DMS 273 (cell line): Measurements from ENCODE around the gene RALGPS1.

Experiments used
- DNase-seq: peaks from one replicate; lab custom pipeline; 2025; ENCODE audit not compliant: unreplicated experiment; lab: John Stamatoyannopoulos, UW

Gene RALGPS1

GRCh38 chr9:127114606-127115005, 200.0 kb downstream of the RALGPS1 start:
- peak; percentile 26 for DNase-seq

GRCh38 chr9:127116088-127116726, 201.6 kb downstream of the RALGPS1 start:
- no peak for DNase-seq

- no peak for DNase-seq
These were observed 202.4 kb downstream of the RALGPS1 start for GRCh38 chr9:127116957-127117356.

- no peak for DNase-seq
These were observed 203.2 kb downstream of the RALGPS1 start for GRCh38 chr9:127117801-127118200.

- peak; percentile 49 for DNase-seq
These were observed 204.2 kb downstream of the RALGPS1 start for GRCh38 chr9:127118597-127119319.

- peak; percentile 42 for DNase-seq
These were observed 204.7 kb downstream of the RALGPS1 start for GRCh38 chr9:127119320-127119709.

- peak; percentile 66 for DNase-seq
These were observed 207.1 kb downstream of the RALGPS1 start for GRCh38 chr9:127121628-127122175.

- DNase-seq: peak; percentile 98
These were observed 207.8 kb downstream of the RALGPS1 start, which contains the start of gene ANGPTL2 for GRCh38 chr9:127122176-127123063. Gene ANGPTL2, minus strand, starts transcription at chr9:127122635. Its CDS starts 13,904 bp downstream, at chr9:127108731.

- peak; percentile 76 for DNase-seq
These were observed 208.7 kb downstream of the RALGPS1 start for GRCh38 chr9:127123064-127123890.

GRCh38 chr9:127124111-127124531, 209.5 kb downstream of the RALGPS1 start:
- DNase-seq: no peak

GRCh38 chr9:127124792-127125191, 210.2 kb downstream of the RALGPS1 start:
- DNase-seq: no peak

- no peak for DNase-seq
These were observed 212.4 kb downstream of the RALGPS1 start for GRCh38 chr9:127126971-127127370.

GRCh38 chr9:127128341-127129072, 213.9 kb downstream of the RALGPS1 start:
- DNase-seq: peak; percentile 85

- DNase-seq: peak; percentile 68
These were observed 214.6 kb downstream of the RALGPS1 start for GRCh38 chr9:127129073-127129717.

- DNase-seq: peak; percentile 79
These were observed 215.1 kb downstream of the RALGPS1 start for GRCh38 chr9:127129718-127130085.

GRCh38 chr9:127130235-127130634, 215.7 kb downstream of the RALGPS1 start:
- DNase-seq: peak; percentile 55

GRCh38 chr9:127130661-127131538, 216.3 kb downstream of the RALGPS1 start:
- peak; percentile 98 for DNase-seq

GRCh38 chr9:127131871-127132270, 217.3 kb downstream of the RALGPS1 start:
- DNase-seq: peak; percentile 45
